CD4-positive, alpha-beta T cell treated with Interleukin-4 for 4 hours (primary cell): ENCODE measurements around the gene ARHGEF25.
"Not testable (repeated sequence)": the region's sequence is repeated elsewhere in the genome, so short reads cannot be mapped to it uniquely, and the experiment has no call there.

ENCODE experiments used
- DNase-seq: peaks from one replicate; pipeline ENCODE4 v3.0.0-alpha.2; 2020

The ARHGEF25 gene

GRCh38 chr12:57586128-57586527, 25.1 kb upstream of the ARHGEF25 start:
- no peak for DNase-seq

- no peak for DNase-seq
These were observed 24.3 kb upstream of the ARHGEF25 start for GRCh38 chr12:57586832-57587429.

GRCh38 chr12:57588951-57589610, 22.2 kb upstream of the ARHGEF25 start:
- DNase-seq = not testable (repeated sequence)

GRCh38 chr12:57590479-57590863, 20.8 kb upstream of the ARHGEF25 start:
- DNase-seq = no peak

GRCh38 chr12:57590864-57591781, 20.1 kb upstream of the ARHGEF25 start, which contains the start of gene PIP4K2C:
TSS of gene PIP4K2C (plus strand) at chr12:57591192. CDS start at chr12:57591290, 98 bp downstream.
- peak; percentile 80 for DNase-seq

GRCh38 chr12:57591782-57592325, 19.4 kb upstream of the ARHGEF25 start:
- no peak for DNase-seq

GRCh38 chr12:57592551-57593165, 18.6 kb upstream of the ARHGEF25 start:
- DNase-seq = no peak

GRCh38 chr12:57593187-57593586, 18.0 kb upstream of the ARHGEF25 start:
- no peak for DNase-seq

GRCh38 chr12:57600395-57600794, 10.8 kb upstream of the ARHGEF25 start:
- no peak for DNase-seq

- no peak for DNase-seq
These were observed 8.7 kb upstream of the ARHGEF25 start for GRCh38 chr12:57602544-57602943.

GRCh38 chr12:57603324-57603723, 7.9 kb upstream of the ARHGEF25 start:
- no peak for DNase-seq

- no peak for DNase-seq
These were observed 7.3 kb upstream of the ARHGEF25 start for GRCh38 chr12:57603815-57604453.

GRCh38 chr12:57604454-57604991, 6.7 kb upstream of the ARHGEF25 start, which contains the start of gene DTX3:
TSS of gene DTX3 (plus strand) at chr12:57604824. CDS start at chr12:57606518, 1,694 bp downstream.
- DNase-seq = peak; percentile 33

GRCh38 chr12:57604992-57605810, 6.0 kb upstream of the ARHGEF25 start:
- no peak for DNase-seq

GRCh38 chr12:57605811-57606311, 5.4 kb upstream of the ARHGEF25 start:
- DNase-seq = no peak

- DNase-seq = no peak
These were observed 4.8 kb upstream of the ARHGEF25 start for GRCh38 chr12:57606399-57606798.

- DNase-seq = no peak
These were observed 4.4 kb upstream of the ARHGEF25 start for GRCh38 chr12:57606821-57607220.

GRCh38 chr12:57607958-57608663, 3.1 kb upstream of the ARHGEF25 start:
- DNase-seq = no peak

GRCh38 chr12:57609101-57609780, 2.0 kb upstream of the ARHGEF25 start:
- no peak for DNase-seq
